NOMO-1 treated with DMSO at 0.1 percent for 48 hours (cell line): ENCODE results near the gene SHLD2.
"Not testable (repeated sequence)": the region's sequence is repeated elsewhere in the genome, so short reads cannot be mapped to it uniquely, and the experiment has no call there.

Experiments
- DNase-seq: peaks from one replicate; lab custom pipeline; 2025; ENCODE audit not compliant: unreplicated experiment; lab: John Stamatoyannopoulos, UW

SHLD2 gene

GRCh38 chr10:87083576-87084290, 11.3 kb upstream of the SHLD2 start:
- not testable (repeated sequence) for DNase-seq

- peak; percentile 40 for DNase-seq
Measured at GRCh38 chr10:87084291-87084782, 10.7 kb upstream of the SHLD2 start.

- no peak for DNase-seq
Measured at GRCh38 chr10:87085537-87085936, 9.5 kb upstream of the SHLD2 start.

- DNase-seq = no peak
Measured at GRCh38 chr10:87089746-87090145, 5.3 kb upstream of the SHLD2 start.

GRCh38 chr10:87090779-87091178, 4.2 kb upstream of the SHLD2 start:
- no peak for DNase-seq

GRCh38 chr10:87092376-87092860, 2.6 kb upstream of the SHLD2 start:
- no peak for DNase-seq

GRCh38 chr10:87092861-87093631, 2.0 kb upstream of the SHLD2 start:
- peak; percentile 53 for DNase-seq

- peak; percentile 19 for DNase-seq
Measured at GRCh38 chr10:87093632-87094372, 1.2 kb upstream of the SHLD2 start.

GRCh38 chr10:87095236-87095945, 385 bp downstream of the SHLD2 start:
- DNase-seq = peak; percentile 77

- DNase-seq = no peak
Measured at GRCh38 chr10:87101996-87102395, 7.0 kb downstream of the SHLD2 start.

GRCh38 chr10:87104727-87105126, 9.7 kb downstream of the SHLD2 start:
- not testable (repeated sequence) for DNase-seq

GRCh38 chr10:87105446-87106124, 10.6 kb downstream of the SHLD2 start:
- no peak for DNase-seq

GRCh38 chr10:87118122-87118521, 23.1 kb downstream of the SHLD2 start:
- not testable (repeated sequence) for DNase-seq

- DNase-seq = not testable (repeated sequence)
Measured at GRCh38 chr10:87119029-87119428, 24.0 kb downstream of the SHLD2 start.

- DNase-seq = not testable (repeated sequence)
Measured at GRCh38 chr10:87123351-87123750, 28.3 kb downstream of the SHLD2 start.

GRCh38 chr10:87127048-87127447, 32.0 kb downstream of the SHLD2 start:
- DNase-seq = not testable (repeated sequence)

- not testable (repeated sequence) for DNase-seq
Measured at GRCh38 chr10:87127607-87128156, 32.7 kb downstream of the SHLD2 start.

- DNase-seq = peak; percentile 75
Measured at GRCh38 chr10:87132176-87132575, 37.2 kb downstream of the SHLD2 start.

- DNase-seq = not testable (repeated sequence)
Measured at GRCh38 chr10:87133936-87134335, 38.9 kb downstream of the SHLD2 start.

- DNase-seq = not testable (repeated sequence)
Measured at GRCh38 chr10:87134440-87134839, 39.4 kb downstream of the SHLD2 start.
